ENCODE measurements around the gene PARP4.

DNA sequence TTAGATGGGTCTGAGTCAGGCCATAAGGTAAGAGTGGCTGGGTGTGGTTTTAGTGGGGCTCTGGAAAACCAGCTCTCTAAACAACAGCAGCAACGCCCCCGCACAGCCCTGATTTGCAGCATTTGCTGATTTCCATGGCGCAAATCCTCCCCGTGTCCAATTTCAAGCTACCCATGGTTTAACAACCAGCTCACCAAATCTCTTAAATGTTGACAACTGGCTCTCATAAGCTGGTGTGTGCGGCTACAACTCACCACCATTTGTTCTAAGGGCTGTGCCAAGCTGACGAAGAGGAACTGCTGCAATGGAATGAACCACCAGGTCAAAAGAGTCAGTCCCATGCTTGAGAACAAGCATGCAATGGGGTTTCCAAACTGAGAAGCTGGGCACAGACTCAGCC, 22.9 kb downstream of the PARP4 start:
- TF ChIP-seq ZFP3 (CRISPR knock-in tag; IDR thresholded peaks at IDR 0.05) (no peak), RARB (CRISPR knock-in tag; IDR thresholded peaks at IDR 0.05) (no peak), ISL1 (CRISPR knock-in tag; IDR thresholded peaks at IDR 0.05) (no peak)
